HG02840 (cell line): ENCODE data around the gene KIF23.

Experiments
- ATAC-seq: cut with Tn5 transposase; IDR thresholded peaks from one replicate; pipeline ENCODE4 v1.9.1; 2021; ENCODE audit warnings: mild to moderate bottlenecking, moderate library complexity, moderate number of reproducible peaks; ENCODE audit not compliant: unreplicated experiment, low FRiP score

Gene KIF23

GRCh38 chr15:69482686-69483256, 68.6 kb downstream of the KIF23 start:
- no peak for ATAC-seq

DNA sequence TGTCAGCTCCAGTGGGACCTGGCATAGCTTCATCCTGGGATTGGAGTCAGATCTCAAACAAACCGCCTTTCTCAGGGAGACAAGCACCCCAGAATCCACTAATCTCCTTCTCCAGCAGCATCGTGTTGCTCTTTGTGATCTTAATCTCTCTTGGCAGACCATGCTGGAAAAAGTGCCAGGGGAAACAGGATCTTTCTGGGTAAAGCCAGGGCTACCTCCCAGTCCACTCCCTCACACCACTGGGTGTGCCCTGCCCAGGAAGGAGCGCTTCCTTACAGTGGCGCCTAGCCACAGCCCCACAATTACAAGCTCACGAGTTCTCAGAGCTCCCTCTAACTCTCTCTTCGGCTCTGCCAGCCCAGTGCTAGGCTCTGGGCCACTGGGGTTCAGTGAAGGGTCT, 70.7 kb downstream of the KIF23 start:
- no peak for ATAC-seq

DNA sequence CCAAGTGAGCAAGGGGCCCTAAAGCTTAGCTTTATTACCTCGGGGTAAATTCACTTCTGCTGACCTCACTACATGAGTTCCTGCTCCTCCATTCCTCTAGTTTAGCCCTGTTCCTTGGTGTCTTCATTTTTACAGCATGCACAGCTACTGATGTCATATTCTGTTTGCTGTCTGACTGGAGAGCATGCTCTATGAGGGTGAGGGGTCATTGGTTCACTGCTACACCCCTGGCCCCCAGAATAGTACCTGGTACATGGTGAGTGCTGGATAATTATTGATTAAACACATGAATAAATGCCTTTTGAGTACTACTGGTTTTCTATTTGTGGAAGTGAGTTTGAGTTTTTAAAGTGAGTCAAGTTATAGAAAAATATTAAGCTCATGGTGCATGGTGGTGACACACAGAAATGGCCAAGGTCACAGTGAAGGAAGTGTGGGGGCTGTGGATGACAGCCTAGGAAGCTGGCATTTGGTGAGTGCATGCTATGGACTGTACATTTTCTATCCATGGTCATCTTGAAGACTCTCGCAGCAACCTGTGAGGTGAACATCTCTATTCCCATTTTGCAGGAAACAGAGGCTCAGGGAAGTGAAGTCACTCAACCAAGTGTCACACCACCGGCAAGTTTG, 72.4 kb downstream of the KIF23 start:
- ATAC-seq = no peak

DNA sequence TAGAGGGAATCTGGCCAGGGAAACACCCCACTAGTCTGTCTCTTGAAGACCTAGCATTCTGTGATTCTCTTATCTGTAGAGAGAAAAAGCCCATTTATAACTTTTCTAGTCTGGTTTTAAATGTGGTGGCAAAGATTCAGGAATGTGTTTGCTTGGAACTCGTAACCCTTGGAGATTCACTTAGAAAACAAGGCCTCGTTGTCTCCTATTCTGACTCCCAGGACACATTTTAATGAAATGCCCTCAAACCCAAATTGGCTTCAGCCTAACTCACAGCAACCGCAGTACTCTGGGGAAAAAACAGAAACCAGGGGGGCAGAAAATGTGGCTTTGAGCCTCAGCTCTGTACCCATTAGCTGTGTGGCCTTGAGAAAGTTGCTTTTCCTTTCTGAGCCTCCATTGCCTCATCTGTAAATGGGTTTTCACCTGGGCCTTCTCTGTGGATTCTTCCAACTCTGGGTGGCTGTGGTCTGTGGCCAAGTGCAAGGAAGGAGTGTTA, 75.0 kb downstream of the KIF23 start:
- ATAC-seq = no peak

- ATAC-seq = no peak
Measured at GRCh38 chr15:69490356-69491037, 76.3 kb downstream of the KIF23 start.

DNA sequence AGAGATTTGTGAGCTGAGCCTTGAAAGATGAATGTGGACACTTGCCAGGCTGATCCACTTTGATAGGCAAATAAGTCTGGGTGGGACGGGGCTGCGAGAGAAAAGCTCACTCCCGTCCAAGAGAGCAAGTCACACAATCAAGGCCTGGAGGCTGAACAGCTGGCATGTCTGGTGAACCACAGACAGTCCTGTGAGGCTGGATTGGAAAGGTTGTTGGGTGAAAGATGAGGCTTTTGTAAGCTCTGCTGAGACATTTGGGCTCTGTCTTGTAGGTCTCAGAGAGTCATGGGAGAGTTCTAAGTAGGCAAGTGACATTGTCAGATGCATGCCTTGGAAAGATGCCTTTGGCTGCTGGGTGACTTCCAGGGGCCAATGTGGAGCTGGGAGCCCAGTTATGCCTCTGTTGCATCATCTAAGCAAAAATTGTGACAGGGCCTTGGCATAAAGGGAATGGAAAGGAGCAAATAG, 76.9 kb downstream of the KIF23 start:
- ATAC-seq = no peak

- ATAC-seq = no peak
Measured at GRCh38 chr15:69493406-69493805, 79.3 kb downstream of the KIF23 start.

GRCh38 chr15:69496001-69496400, 81.9 kb downstream of the KIF23 start:
- ATAC-seq = no peak

DNA sequence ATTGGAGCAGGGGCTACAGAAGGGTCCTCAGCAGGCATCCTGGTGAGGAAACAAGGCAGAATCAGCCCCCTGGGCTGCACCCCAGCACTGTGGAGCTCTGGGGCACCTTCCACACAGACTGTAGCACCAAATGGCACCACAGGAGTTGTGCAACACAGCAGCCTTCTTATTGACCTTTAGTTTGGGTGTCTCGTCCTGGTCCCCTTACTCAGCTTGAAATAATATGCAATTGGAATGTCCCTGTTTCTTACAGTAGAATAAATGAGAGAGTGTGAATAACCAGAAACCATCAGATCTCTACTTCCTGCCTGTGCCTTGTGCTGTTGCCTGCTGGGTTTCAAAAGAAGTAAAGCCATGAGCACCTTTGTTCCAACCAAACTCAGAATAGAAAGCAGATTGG, 82.9 kb downstream of the KIF23 start:
- ATAC-seq = no peak

GRCh38 chr15:69497667-69498066, 83.5 kb downstream of the KIF23 start:
- ATAC-seq = no peak
